Lower leg skin (tissue), 3 donors: ENCODE measurements around the gene LY6G6C.
"Not testable (repeated sequence)": the region's sequence is repeated elsewhere in the genome, so short reads cannot be mapped to it uniquely, and the experiment has no call there.

Experiments
- CTCF ChIP-seq, 3 donors: fragments of 450-650 bp; IDR thresholded peaks; one replicate each; pipeline ENCODE4 v1.5.1; 2016; ENCODE audit warnings: antibody characterized with exemption in 3 of 3, mild to moderate bottlenecking in 3 of 3, moderate library complexity in 2 of 3
- POLR2A ChIP-seq, 2 donors: fragments of 450-650 bp; IDR thresholded peaks; one replicate each; pipeline ENCODE4 v1.6.1; 2016 to 2017; ENCODE audit warnings: antibody characterized with exemption in 2 of 2, mild to moderate bottlenecking in 1 of 2, moderate library complexity in 1 of 2

DNA sequence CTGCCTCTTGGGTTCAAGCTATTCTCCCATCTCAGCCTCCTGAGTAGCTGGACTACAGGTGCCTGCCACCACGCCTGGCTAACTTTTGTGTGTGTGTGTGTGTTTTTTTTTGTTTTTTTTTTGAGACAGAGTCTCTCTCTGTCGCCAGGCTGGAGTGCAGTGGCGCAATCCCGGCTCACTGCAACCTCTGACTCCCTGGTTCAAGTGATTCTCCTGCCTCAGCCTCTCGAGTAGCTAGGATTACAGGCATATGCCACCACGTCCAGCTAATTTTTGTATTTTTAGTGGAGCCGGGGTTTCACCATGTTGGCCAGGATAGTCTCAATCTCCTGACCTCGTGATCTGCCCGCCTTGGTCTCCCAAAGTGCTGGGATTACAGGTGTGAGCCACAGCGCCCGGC is 12.4 kb downstream of the LY6G6C start:
- TF ChIP-seq POLR2A, CTCF (IDR thresholded peaks at IDR 0.05): not testable (repeated sequence)
